K562 (cell line): ENCODE data around the gene CARS2.

Source experiments
- ETS2 ChIP-seq: IDR thresholded peaks from 2 replicates; pipeline ENCODE4 v1.6.1; 2016; ENCODE audit warnings: borderline replicate concordance, missing genetic modification characterization, mild to moderate bottlenecking, moderate library complexity, missing compliant biosample characterization; ENCODE audit not compliant: poor library complexity, severe bottlenecking
- NBN ChIP-seq: fragments of 450-650 bp; IDR thresholded peaks from 2 replicates; pipeline ENCODE4 v1.6.1; 2016; ENCODE audit warnings: low read depth, mild to moderate bottlenecking

DNA sequence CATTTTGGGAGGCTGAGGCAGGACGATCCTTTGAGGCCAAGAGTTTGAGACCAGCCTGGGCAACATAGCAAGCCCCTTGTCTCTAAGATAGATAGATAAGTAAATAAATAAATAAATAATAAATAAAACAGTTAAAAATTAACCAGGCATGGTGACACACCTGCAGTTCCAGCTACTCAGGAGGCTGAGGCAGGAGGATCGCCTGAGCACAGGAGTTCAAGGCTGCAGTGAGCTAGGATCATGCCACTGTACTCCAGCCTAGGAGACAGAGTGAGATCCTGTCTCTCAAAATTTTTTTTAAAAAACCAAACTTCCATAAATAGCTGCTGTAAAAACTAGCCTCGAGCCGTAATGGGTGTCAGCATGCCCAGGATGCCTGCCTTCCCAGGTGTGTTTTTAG lies 104.9 kb downstream of the CARS2 start:
- TF ChIP-seq NBN, result no peak
- TF ChIP-seq ETS2 (tag), result no peak
